Measurements from ENCODE around the gene TNPO1.
A peak's percentile ranks its signal among the peaks of the same experiment; 100 is the strongest.

The TNPO1 gene

DNA sequence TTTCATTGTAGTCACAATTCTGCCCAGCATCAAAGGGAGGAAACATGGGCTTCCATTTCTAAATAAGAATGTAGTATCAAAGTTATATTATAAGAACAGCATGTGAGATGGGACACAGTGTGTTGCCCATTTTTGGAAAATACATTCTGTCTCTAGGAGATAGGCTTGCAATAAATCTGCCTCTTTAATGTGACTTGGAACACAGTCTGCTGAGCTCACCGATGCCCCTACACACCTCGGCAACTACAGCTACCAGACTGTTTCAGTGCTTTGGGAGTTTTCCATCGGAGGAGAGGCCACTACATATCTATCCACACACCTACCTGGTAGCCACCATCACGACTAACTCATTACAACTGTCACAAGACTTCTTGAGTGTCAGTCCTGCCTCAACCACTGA lies 120.4 kb downstream of the TNPO1 start:
- DNase-seq, result no peak

DNA sequence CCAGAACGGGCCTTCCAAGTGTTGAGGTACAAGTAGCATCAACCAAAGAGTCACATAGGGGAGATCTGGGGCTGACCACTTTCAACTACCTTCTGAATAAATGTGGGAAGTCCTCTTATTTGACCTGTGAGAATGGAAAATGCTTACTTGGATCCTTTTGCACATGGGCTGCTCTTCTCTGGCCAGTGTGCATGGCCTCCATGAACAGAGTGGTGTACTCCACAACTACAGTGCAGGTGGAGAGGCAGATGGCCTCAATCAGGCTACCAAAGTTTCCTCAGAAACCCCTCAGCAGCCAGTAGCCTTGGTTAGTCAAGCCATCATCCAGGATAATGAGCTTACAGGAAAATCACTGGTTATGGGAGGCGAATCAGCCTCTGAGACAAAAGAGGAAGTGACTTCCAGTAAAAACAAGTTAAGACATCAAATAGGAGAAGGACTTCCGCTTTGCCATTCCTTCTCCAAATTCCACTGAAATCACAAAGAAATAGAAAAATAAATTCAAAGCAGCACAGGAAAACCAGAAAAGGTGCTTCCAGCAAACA lies 121.1 kb downstream of the TNPO1 start:
- DNase-seq, result peak; percentile 70 to 84

DNA sequence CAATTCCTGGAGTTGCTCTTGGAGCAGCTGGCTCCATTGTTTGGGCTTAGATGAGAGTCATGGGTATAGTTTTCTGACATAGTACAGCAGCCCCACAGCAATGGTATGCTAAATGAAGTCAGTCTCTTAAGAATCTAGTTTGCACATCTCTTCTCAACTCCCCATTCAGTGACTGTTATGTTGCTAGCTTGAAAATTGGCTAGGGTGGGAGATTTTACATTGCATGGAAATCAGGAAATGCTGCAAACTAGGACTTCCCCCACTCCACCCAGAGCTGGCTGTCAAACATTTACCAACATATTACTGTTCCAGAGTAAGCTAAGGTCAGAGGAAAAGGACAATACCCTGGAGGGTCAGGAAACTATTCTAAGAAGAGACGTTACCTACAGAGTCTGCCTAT lies 121.7 kb downstream of the TNPO1 start:
- peak; percentile 89 to 91 for DNase-seq

DNA sequence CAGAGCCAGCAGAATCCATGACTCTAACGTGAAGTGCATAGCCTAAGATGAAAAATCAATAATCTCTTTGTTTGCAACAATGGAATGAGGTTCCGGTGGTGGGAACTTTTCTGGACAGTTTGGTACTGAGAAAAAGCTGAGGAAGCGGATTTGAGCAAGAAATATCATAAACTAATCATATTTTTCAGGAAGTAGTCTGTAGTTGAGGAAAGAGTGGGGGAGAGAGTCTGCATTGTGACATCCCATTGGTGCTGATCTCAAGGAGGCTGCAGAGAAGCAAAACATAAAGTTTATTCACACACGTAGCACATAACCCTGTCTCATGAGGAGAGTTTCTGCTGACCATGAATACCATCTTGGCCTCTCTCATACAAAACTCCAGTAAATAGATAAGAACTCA lies 123.6 kb downstream of the TNPO1 start:
- DNase-seq, result peak; percentile 86 to 91

DNA sequence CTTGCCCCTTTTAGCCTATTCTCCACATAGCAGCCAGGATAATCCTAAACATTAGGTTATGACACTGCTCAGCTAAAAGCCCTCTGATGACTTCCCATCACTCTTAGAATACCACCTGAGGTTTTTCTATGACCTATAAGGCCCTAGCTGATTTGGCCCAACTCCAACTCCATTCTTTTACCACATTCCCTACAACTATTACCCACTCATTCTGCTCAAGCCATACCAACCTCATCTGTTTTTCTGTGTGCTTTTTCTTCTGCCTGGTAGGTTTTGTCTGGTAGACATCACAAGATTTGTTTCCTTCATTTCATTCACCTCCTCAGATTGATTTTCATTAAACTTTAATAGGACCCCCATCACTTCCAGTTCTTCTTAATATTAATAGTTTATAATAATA lies 126.8 kb downstream of the TNPO1 start:
- no peak for DNase-seq

DNA sequence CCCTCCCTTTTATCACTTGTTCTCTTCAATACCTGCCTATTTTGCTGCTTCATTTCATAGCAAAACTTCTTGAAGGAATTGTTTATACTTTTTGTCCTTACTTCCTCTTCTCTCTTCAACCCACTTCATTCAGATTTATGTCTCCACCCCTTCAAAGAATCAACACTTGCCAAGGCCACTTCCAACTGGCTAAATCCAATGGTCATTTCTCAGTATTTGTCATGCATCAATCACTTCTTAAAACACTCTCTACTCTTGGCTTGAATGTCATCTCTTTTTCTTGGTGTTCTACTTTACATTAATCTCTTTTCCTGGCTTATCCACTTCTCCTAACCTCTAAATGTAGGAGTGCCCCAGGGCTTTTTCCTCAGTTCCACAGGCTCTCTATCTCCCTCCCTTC lies 131.0 kb downstream of the TNPO1 start:
- DNase-seq, result no peak

DNA sequence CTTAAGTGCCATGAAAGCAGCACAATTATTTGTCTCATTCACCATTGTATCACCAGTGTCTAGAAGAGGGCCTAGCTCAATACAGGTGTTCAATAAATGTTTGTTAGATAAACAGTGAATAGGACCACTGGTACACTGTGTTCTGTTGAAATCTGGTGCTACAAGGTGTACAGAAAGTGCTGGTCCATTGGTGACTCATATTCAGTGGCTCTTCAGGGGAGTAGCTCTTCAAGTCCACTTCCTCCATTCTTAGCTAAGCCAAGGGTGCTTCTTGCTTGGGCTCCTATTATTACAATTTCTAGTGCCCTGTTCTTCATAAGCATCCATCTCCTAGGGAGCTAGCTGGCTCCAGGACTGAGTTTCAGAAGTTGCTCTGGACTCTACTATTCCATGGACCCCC lies 133.0 kb downstream of the TNPO1 start:
- no peak for DNase-seq

DNA sequence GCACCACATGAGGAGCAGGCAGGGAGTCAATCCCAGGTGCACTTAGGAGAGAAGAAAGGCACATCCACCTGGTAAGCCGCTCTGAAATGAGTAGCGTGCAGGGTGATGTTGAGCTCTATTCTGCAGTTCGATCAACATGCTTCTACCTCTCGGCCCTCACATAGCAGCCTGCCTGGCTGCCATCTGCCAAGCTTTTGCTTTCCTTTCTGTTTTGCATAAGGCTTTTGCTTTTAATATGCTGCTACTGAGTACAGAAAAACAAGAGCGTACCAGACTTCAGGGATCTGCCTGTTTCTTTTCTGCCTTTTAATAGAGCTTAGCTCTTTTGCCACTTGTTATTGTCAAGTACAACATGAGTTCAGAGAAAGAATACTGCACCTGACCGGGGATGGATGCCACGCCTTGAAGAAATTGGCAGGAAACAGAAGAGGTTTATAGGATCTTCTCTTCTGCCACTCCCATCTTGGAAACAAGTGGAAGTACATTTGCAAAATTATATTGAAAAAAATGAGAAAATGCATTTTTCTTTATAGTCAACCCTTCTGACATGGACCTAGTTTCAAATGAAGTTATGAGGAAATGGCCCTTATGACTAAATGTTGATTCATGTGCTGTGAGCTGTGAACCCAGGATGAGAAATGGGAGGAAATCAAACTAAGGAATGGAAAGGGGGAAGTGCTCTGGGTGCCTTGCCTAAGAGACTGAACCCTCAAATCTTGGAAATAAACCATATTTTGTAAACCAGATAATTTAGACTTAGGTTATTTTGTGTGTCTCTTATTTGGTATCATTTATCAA lies 135.4 kb downstream of the TNPO1 start:
- peak; percentile 90 to 93 for DNase-seq

DNA sequence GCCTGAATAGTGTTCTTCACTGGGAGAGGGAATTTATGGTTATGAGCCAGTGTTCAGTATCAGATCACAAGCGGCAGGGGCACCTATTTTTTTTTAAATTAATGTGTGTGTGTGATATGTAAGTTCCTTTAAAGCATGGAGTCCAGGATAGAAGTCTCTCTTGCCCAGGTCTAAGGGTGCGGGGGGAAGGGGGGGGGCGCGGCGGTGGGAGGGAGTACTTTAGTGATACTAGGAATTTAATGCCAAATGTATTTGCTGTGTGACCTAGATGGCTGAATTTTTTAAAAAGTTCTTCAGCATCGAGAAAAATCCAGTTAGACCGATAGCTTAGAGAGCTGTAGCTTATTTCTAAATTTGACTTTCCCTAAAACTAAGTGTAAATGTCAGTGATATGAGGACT lies 137.9 kb downstream of the TNPO1 start:
- no peak for DNase-seq

DNA sequence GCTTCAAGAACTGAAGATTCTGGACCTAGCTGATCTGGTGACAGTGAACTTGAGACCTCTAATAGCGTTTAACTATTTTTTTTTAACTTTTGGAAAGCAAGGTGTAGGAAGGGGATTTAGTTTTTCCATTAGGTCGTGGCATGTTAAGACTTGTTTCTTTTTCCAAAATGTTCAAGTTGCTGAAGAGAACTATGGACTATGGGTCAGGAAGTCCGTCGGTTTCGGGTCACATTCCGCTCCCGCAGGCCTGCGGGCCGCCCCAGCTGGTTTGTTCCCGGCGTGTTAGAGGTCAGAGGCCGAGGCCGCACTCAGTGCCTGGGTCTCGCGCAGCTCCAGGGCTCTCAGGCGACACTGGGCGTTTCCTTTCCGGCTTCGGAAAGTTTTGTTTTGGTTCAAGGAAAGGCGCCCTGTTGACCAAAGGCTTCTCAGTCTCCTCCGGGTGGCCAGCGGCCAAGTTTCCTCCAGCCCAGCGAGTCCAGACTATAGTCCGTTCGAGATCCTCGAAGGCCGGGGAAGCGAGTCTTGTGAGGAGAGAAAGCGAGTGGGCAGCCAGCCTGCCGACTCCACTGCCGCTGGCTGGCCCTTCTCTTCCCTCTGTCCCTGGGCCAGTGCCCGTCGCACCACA lies 138.8 kb downstream of the TNPO1 start:
- DNase-seq, result peak; percentile 68 to 74

DNA sequence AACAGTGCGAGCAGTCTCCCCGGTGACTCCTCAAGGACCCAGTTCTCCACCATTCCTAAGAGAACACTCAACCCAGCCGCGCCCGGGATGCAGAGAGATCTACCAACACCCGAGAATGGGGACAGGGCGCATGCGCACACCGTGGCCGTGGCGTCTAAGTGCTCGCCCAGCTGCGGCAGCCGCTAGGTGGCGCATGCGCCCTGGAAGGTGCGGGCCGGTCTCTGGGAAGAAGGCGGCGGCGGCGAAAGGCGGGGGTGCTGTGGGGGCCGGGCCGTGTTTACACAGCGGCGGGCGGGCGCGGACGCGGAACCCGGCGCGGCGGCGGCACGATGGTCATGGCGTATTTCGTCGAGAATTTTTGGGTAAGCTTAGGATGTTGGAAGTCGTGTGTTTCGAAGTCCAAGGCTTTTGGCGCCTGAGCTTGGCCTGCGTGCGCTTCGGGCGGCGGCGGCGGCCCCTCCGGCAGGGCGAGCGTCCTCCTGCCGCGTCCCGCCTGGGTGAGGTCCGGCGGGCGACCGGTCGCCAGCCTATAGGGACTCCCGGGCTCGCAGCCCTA lies 139.4 kb downstream of the TNPO1 start, which contains the start of gene FCHO2:
Gene FCHO2 (plus strand): TSS at position 274 of the 556 bp plus-strand sequence. CDS start 56 bp downstream, at position 330.
- peak; percentile 91 to 99 for DNase-seq

DNA sequence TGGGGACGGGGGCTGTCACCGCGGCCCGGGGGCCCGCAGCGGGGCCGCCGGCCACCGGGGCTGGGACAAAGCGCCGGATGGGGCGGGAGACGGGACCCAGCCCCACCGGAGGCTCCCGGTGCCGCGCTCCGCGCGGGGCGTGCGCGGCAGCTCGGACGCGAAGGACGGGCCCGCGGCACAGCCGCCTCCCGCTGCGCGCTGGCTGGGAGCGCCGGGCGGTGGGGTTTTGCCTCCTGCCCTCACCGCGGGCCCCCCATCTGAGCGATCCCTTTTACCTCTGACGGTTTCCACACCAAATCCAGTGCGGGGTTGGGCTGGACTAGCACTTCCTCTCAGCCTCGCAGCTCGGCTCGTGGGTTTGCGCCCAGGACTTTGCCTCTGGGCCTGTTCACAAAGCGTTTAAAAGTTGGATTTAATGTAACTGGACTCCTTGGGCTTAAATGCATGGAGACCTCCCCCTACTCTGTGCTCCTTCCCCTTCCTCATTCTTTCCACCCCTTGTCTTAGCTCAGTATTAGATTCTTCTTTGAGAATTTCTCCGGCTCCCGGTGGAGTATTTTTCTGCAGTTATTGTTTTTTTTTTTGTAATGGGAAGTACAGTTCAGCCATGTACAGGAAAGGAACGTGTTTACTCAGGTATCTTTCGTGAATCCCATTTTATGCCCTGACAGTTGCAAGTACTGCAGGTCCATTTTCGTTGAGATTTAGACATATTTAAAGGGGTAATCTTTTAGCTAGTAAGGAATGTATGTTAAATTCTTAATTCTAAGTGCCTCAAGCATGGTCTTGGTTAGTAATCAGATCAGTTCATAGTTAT lies 140.1 kb downstream of the TNPO1 start:
- peak; percentile 61 to 70 for DNase-seq

DNA sequence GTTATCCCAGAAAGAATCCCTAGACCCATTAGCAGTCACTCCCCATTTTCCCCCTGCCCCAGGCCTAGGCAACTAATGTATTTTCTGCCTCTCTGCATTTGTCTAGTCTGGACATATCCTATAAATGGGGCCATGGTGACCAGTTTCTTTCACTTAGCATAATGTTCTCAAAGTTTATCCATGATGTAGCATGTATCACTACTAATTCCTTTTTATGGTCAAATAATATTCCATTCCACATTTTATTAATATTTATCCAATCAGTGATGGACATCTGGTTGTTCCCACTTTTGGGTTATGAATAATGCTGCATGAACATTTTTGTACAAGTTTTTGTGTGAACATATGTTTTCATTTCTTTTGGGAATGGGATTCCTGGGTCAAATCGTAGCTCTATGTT lies 140.9 kb downstream of the TNPO1 start:
- DNase-seq, result no peak

DNA sequence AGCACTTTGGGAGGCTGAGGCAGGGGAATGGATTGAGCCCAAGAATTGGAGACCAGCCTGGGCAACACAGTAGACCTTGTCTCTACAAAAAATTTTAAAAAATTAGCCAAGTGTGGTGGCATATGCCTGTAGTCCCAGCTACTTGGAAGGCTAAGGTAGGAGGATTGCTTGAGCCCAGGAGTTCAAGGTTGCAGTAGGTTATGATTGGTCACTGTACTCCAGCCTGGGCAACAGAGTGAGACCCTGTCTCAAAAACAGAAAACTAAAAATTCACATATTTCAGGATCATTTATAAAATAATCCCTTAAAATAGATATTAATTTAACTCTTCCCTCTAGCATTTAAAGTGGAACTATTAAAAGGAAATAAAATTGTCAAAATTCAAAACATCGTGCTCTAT lies 142.8 kb downstream of the TNPO1 start:
- DNase-seq, result no peak
